SK-N-MC (cell line): Measurements from ENCODE around the gene DIDO1.
"Not testable (repeated sequence)": the region's sequence is repeated elsewhere in the genome, so short reads cannot be mapped to it uniquely, and the experiment has no call there.

Source experiments
- EZH2 ChIP-seq: fragments of 200-600 bp; sonication (generic); IDR thresholded peaks from one replicate; pipeline ENCODE4 v1.6.1; 2017; ENCODE audit warnings: antibody characterized with exemption
- POLR2AphosphoS5 ChIP-seq: IDR thresholded peaks from 2 replicates; pipeline ENCODE4 v1.6.1; 2012; ENCODE audit warnings: mild to moderate bottlenecking, low read depth, low read length, borderline replicate concordance

DNA sequence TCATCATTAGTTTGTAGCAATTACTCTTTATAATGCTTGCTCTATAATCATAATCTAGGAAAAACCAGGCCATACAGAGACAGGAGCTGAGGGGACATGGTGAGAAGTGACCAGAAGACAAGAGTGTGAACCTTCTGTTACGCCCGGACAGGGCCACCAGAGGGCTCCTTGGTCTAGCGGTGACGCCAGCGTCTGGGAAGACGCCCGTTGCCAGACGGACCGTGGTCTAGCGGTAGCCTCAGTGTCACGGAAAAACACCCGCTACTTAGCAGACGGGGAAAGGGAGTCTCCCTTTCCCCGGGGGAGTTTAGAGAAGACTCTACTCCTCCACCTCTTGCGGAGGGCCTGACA lies 52.6 kb downstream of the DIDO1 start:
- TF ChIP-seq EZH2, POLR2AphosphoS5: not testable (repeated sequence)
